Liver (tissue), 9 donors: ENCODE measurements around the gene CCM2. TPM values are rescaled to one million over a fixed set of nuclear protein-coding genes. Genes with fewer than 3 reads are reported as not detected.

Source experiments
- DNase-seq: peaks from one replicate; pipeline ENCODE4 v3.0.0-alpha.2; 2017; ENCODE audit warnings: low spot score
- H3K27ac ChIP-seq, 2 donors: one replicate each; pipeline ENCODE4 v1.7.0; 2013; ENCODE audit warnings: inconsistent platforms in 2 of 2, low read length in 2 of 2, control low read depth in 1 of 2, low read depth in 1 of 2, mild to moderate bottlenecking in 1 of 2
- H3K27me3 ChIP-seq, 4 donors: one replicate each; pipeline versions ENCODE4 v1.6.1 to v1.7.0; 2013; ENCODE audit warnings: low read length in 3 of 4, inconsistent platforms in 1 of 4, mild to moderate bottlenecking in 1 of 4, moderate library complexity in 1 of 4; ENCODE audit not compliant: control insufficient read depth in 4 of 4, insufficient read depth in 4 of 4
- H3K36me3 ChIP-seq, 4 donors: one replicate each; pipeline versions ENCODE4 v1.6.1 to v1.7.0; 2013; ENCODE audit warnings: low read length in 3 of 4, mild to moderate bottlenecking in 3 of 4, low read depth in 1 of 4, moderate library complexity in 1 of 4; ENCODE audit not compliant: control insufficient read depth in 4 of 4, insufficient read depth in 3 of 4
- H3K4me1 ChIP-seq, 4 donors: one replicate each; pipeline versions ENCODE4 v1.6.1 to v1.7.0; 2013; ENCODE audit warnings: low read length in 3 of 4, mild to moderate bottlenecking in 3 of 4, moderate library complexity in 1 of 4; ENCODE audit not compliant: control insufficient read depth in 4 of 4, insufficient read depth in 4 of 4
- H3K4me3 ChIP-seq, 3 donors: one replicate each; pipeline versions ENCODE4 v1.6.1 to v1.7.0; 2013; ENCODE audit warnings: low read length in 3 of 3, control low read depth in 1 of 3, low read depth in 1 of 3, mild to moderate bottlenecking in 1 of 3
- H3K9ac ChIP-seq, 2 donors: one replicate each; pipeline ENCODE4 v1.7.0; 2013; ENCODE audit warnings: low read length in 2 of 2, mild to moderate bottlenecking in 2 of 2, moderate library complexity in 2 of 2, control low read depth in 1 of 2, low read depth in 1 of 2
- H3K9me3 ChIP-seq, 4 donors: one replicate each; pipeline versions ENCODE4 v1.6.1 to v1.7.0; 2013; ENCODE audit warnings: low read length in 3 of 4; ENCODE audit not compliant: control insufficient read depth in 4 of 4
- EGR1 ChIP-seq, 2 donors: IDR thresholded peaks; 2 replicates each; pipeline ENCODE4 v1.6.1; 2016 to 2018; ENCODE audit warnings: antibody characterized with exemption in 2 of 2, low read depth in 2 of 2
- FOXA1 ChIP-seq: IDR thresholded peaks from 2 replicates; pipeline ENCODE4 v1.6.1; 2016; ENCODE audit warnings: antibody characterized with exemption
- FOXA2 ChIP-seq: IDR thresholded peaks from 2 replicates; pipeline ENCODE4 v1.6.1; 2016; ENCODE audit warnings: antibody characterized with exemption
- GABPA ChIP-seq, 2 donors: IDR thresholded peaks in 1 of 2; conservative IDR thresholded peaks in 1 of 2; 2 replicates each; pipeline ENCODE4 v1.6.1; 2016; ENCODE audit warnings: antibody characterized with exemption in 2 of 2, mild to moderate bottlenecking in 1 of 2, moderate library complexity in 1 of 2
- HNF4A ChIP-seq, 2 donors: conservative IDR thresholded peaks; 2 replicates each; pipeline ENCODE4 v1.6.1; 2016; ENCODE audit warnings: antibody characterized with exemption in 2 of 2, mild to moderate bottlenecking in 2 of 2
- HNF4G ChIP-seq: IDR thresholded peaks from 2 replicates; pipeline ENCODE4 v1.6.1; 2016; ENCODE audit warnings: antibody characterized with exemption
- JUND ChIP-seq, 2 donors: IDR thresholded peaks; 2 replicates each; pipeline ENCODE4 v1.6.1; 2016; ENCODE audit warnings: antibody characterized with exemption in 2 of 2
- NR2F2 ChIP-seq: IDR thresholded peaks from 2 replicates; pipeline ENCODE4 v1.6.1; 2016; ENCODE audit warnings: antibody characterized with exemption
- RAD21 ChIP-seq, 2 donors: IDR thresholded peaks; 2 replicates each; pipeline ENCODE4 v1.6.1; 2016; ENCODE audit warnings: antibody characterized with exemption in 2 of 2, mild to moderate bottlenecking in 2 of 2
- REST ChIP-seq: IDR thresholded peaks from 2 replicates; pipeline ENCODE4 v1.6.1; 2016; ENCODE audit warnings: antibody characterized with exemption, mild to moderate bottlenecking
- RXRA ChIP-seq, 2 donors: IDR thresholded peaks; 2 replicates each; pipeline ENCODE4 v1.6.1; 2017 to 2018; ENCODE audit warnings: antibody characterized with exemption in 2 of 2, mild to moderate bottlenecking in 1 of 2
- SP1 ChIP-seq: IDR thresholded peaks from 2 replicates; pipeline ENCODE4 v1.6.1; 2018; ENCODE audit warnings: antibody characterized with exemption, mild to moderate bottlenecking
- TAF1 ChIP-seq: conservative IDR thresholded peaks from 2 replicates; pipeline ENCODE4 v1.6.1; 2016; ENCODE audit warnings: antibody characterized with exemption, mild to moderate bottlenecking
- YY1 ChIP-seq: IDR thresholded peaks from 2 replicates; pipeline ENCODE4 v1.6.1; 2016; ENCODE audit warnings: antibody characterized with exemption, mild to moderate bottlenecking
- WGBS: extraction: QIAGEN DNeasy Blood & Tissue Kit; methylation state at CpG from one replicate; pipeline ENCODE4 v1.1.7; 2013; 5-methylcytosine and 5-hydroxymethylcytosine counted together
- polyA plus RNA-seq, 2 donors: library from polyadenylated mRNA; stranded (reverse) in 1 of 2; unstranded in 1 of 2; fragments of 200-250 nt in 1 of 2; fragments of >200 nt in 1 of 2; fragmentation: Nextera tagmentation in 1 of 2; extraction: Ambion mirVana in 1 of 2; gene quantifications; one replicate each; pipeline versions ENCODE4 v1.2.1 to v1.2.3, GENCODE V29; 2013 to 2015
- total RNA-seq, 2 donors: library from RNA; depleted of rRNA; stranded (reverse); fragments of >200 nt; gene quantifications; one replicate each; pipeline ENCODE4 v1.2.3, GENCODE V29; 2014
- TF ChIP-seq, protein P1 (sequence below): fragments of 150-350 bp; IDR thresholded peaks from 2 replicates; pipeline ENCODE4 v1.5.1; 2017; ENCODE audit warnings: improper control_type of control experiment, low read depth, low read length; ENCODE audit not compliant: missing input control
- TF ChIP-seq, protein P2 (sequence below): IDR thresholded peaks from 2 replicates; pipeline ENCODE4 v1.6.1; 2016; ENCODE audit warnings: antibody characterized with exemption
- TF ChIP-seq, protein P3 (sequence below): IDR thresholded peaks from 2 replicates; pipeline ENCODE4 v1.6.1; 2016; ENCODE audit warnings: antibody characterized with exemption
- TF ChIP-seq, protein P4 (sequence below): IDR thresholded peaks from 2 replicates; pipeline ENCODE4 v1.6.1; 2016; ENCODE audit warnings: antibody characterized with exemption
- donor health status: healthy.
- donor health status: healthy.
- donor health status: healthy.
- donor health status: healthy.
- donor health status: healthy.

Gene CCM2
- total and polyA plus RNA-seq, 4 donors = 26.3 to 65.0 (median 47.5) TPM

DNA sequence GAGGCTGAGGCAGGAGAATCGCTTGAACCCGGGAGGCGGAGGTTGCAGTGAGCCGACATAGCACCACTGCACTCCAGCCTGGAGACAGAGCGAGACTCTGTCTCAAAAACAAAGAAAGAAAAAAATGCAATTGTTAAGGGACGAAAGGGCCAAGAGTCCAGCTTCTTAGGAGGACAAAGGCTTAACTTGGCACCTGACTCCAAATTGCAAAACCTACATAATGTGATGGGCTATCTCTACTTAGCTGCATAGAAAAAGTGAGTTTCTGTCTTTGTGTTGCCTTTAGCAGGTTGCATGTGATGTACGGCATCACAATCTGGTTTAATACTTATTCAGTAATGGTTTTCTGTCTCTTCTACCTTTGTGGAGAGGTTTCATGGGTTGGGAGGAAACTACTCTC lies 12.5 kb upstream of the CCM2 start:
- no peak for DNase-seq
- WGBS = 89% methylated on average over 7 of the region's 7 CpGs
- Histone ChIP-seq H3K4me3 (no peak overlapping the region), H3K27me3 (no peaks in the 10 kb centered on the region), H3K9ac (no peak overlapping the region), H3K27ac (no peak overlapping the region), H3K9me3 (no peaks in the 10 kb centered on the region), H3K4me1 (peaks cover 0 to 7% (median 2%) of the 10 kb centered on the region in 4 donors), H3K36me3 (peaks cover 5 to 23% (median 21%) of the 10 kb centered on the region in 4 donors)
- TF ChIP-seq JUND (IDR thresholded peaks at IDR 0.05) (no peak), GABPA (IDR thresholded peaks at IDR 0.05 in 1 of 2, conservative IDR thresholded peaks at IDR 0.05 in 1 of 2) (no peak), HNF4G (no peak), FOXA2 (no peak), SP1 (no peak), RAD21 (IDR thresholded peaks at IDR 0.05) (no peak), FOXA1 (no peak), HNF4A (conservative IDR thresholded peaks at IDR 0.05) (no peak), YY1 (no peak), REST (no peak), NR2F2 (no peak), RXRA (IDR thresholded peaks at IDR 0.05) (no peak), EGR1 (IDR thresholded peaks at IDR 0.05; ENCODE audit: low read depth in 2 of 2) (no peak), TAF1 (no peak)
- TF ChIP-seq, protein P1, sequence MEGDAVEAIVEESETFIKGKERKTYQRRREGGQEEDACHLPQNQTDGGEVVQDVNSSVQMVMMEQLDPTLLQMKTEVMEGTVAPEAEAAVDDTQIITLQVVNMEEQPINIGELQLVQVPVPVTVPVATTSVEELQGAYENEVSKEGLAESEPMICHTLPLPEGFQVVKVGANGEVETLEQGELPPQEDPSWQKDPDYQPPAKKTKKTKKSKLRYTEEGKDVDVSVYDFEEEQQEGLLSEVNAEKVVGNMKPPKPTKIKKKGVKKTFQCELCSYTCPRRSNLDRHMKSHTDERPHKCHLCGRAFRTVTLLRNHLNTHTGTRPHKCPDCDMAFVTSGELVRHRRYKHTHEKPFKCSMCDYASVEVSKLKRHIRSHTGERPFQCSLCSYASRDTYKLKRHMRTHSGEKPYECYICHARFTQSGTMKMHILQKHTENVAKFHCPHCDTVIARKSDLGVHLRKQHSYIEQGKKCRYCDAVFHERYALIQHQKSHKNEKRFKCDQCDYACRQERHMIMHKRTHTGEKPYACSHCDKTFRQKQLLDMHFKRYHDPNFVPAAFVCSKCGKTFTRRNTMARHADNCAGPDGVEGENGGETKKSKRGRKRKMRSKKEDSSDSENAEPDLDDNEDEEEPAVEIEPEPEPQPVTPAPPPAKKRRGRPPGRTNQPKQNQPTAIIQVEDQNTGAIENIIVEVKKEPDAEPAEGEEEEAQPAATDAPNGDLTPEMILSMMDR = no peak
- TF ChIP-seq, protein P2, sequence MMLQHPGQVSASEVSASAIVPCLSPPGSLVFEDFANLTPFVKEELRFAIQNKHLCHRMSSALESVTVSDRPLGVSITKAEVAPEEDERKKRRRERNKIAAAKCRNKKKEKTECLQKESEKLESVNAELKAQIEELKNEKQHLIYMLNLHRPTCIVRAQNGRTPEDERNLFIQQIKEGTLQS = no peak
- TF ChIP-seq, protein P3, sequence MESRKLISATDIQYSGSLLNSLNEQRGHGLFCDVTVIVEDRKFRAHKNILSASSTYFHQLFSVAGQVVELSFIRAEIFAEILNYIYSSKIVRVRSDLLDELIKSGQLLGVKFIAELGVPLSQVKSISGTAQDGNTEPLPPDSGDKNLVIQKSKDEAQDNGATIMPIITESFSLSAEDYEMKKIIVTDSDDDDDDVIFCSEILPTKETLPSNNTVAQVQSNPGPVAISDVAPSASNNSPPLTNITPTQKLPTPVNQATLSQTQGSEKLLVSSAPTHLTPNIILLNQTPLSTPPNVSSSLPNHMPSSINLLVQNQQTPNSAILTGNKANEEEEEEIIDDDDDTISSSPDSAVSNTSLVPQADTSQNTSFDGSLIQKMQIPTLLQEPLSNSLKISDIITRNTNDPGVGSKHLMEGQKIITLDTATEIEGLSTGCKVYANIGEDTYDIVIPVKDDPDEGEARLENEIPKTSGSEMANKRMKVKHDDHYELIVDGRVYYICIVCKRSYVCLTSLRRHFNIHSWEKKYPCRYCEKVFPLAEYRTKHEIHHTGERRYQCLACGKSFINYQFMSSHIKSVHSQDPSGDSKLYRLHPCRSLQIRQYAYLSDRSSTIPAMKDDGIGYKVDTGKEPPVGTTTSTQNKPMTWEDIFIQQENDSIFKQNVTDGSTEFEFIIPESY = no peak
- TF ChIP-seq, protein P4, sequence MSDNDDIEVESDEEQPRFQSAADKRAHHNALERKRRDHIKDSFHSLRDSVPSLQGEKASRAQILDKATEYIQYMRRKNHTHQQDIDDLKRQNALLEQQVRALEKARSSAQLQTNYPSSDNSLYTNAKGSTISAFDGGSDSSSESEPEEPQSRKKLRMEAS = no peak
